AG04450 (cell line): Measurements from ENCODE around the gene SPATA21. TPM values are rescaled to one million over a fixed set of nuclear protein-coding genes. Genes with fewer than 3 reads are reported as not detected.

Source experiments
- CTCF ChIA-PET: fragments of 300-600, 350-600 bp; formaldehyde crosslinking; extraction: SDS; loops from one replicate; lab custom pipeline; 2022; ENCODE audit warnings: antibody characterized with exemption, inconsistent platforms; lab: Charles Lee
- POLR2A ChIA-PET: fragments of 350-600 bp; formaldehyde crosslinking; extraction: SDS; loops from one replicate; lab custom pipeline; 2021; ENCODE audit warnings: antibody characterized with exemption, inconsistent platforms; lab: Yijun Ruan, JAX
- DNase-seq: peaks from one replicate; pipeline ENCODE4 v3.0.0-alpha.2; 2011; ENCODE audit warnings: low read depth, low spot score
- H3K27ac ChIP-seq: one replicate; pipeline ENCODE4 v1.5.1; 2012; ENCODE audit warnings: low read depth, low read length, control low read depth
- H3K27me3 ChIP-seq: one replicate; pipeline ENCODE4 v1.6.0; 2012; ENCODE audit warnings: low read length; ENCODE audit not compliant: control insufficient read depth, insufficient read depth
- H3K4me3 ChIP-seq: 2 replicates; pipeline ENCODE4 v1.5.1; 2011; ENCODE audit warnings: mild to moderate bottlenecking, low read depth, low read length, control low read depth
- H3K9me3 ChIP-seq: 2 replicates; pipeline ENCODE4 v1.5.1; 2012; ENCODE audit warnings: low read length; ENCODE audit not compliant: control insufficient read depth, insufficient read depth
- polyA plus RNA-seq: library from polyadenylated mRNA; depleted of rRNA; stranded (reverse); fragments of >200 nt; gene quantifications from 2 replicates; pipeline ENCODE4 v1.2.3, GENCODE V29; 2011
- TF ChIP-seq, protein P1 (sequence below): IDR thresholded peaks from 2 replicates; pipeline ENCODE4 v1.5.1; 2011; ENCODE audit warnings: low read depth, low read length, control low read depth, inconsistent platforms

Gene SPATA21
- polyA plus RNA-seq, 1 experiment, result 0.04 TPM

DNA sequence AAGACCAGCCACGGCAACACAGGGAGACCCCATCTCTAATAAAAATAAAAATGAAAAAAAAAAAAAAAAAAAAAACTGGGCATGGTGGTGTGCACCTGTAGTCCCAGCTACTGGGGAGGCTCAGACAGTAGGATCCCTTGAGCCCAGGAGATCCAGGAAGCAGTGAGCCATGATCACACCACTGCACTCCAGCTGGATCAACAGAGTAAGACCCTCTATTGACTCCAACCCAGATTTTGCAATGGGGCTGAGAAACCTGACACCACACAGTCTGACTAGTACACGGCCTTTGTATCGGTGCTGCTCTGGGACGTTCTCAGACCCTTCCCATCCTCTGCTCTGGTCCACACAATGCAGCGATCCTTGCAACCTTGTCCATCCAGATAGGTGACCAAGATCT lies 31.8 kb downstream of the SPATA21 start:
- POLR2A ChIA-PET, result no interaction called here
- CTCF ChIA-PET, result no interaction called here
- no peak for DNase-seq
- TF ChIP-seq, protein P1, sequence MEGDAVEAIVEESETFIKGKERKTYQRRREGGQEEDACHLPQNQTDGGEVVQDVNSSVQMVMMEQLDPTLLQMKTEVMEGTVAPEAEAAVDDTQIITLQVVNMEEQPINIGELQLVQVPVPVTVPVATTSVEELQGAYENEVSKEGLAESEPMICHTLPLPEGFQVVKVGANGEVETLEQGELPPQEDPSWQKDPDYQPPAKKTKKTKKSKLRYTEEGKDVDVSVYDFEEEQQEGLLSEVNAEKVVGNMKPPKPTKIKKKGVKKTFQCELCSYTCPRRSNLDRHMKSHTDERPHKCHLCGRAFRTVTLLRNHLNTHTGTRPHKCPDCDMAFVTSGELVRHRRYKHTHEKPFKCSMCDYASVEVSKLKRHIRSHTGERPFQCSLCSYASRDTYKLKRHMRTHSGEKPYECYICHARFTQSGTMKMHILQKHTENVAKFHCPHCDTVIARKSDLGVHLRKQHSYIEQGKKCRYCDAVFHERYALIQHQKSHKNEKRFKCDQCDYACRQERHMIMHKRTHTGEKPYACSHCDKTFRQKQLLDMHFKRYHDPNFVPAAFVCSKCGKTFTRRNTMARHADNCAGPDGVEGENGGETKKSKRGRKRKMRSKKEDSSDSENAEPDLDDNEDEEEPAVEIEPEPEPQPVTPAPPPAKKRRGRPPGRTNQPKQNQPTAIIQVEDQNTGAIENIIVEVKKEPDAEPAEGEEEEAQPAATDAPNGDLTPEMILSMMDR, result no peak
- H3K9me3 ChIP-seq, result no peaks in the 10 kb centered on the region
- no peak overlapping the region for H3K4me3 ChIP-seq
- no peak overlapping the region for H3K27ac ChIP-seq
- H3K27me3 ChIP-seq, result peaks cover 3% of the 10 kb centered on the region

DNA sequence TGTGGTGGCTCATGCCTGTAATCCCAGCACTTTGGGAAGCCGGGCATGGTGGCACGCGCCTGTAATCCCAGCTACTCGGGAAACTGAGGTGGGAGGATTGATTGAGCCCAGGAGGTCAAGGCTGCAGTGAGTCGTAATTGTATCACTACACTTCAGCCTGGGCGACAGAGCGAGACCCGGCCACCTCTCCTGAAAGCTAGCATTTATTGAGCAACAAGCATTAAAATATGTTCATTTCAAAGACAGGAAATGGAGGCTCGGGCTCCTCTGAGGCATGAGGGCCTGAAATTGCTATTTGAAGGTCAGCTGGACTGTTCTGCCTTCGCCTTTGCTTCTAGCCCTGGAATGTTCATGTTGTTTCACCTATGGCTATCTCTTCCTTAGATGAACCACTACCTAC lies 34.5 kb downstream of the SPATA21 start:
- DNase-seq, result no peak
- POLR2A ChIA-PET, result interaction anchor here (1.2 to 1.5 kb wide), 2 partner anchors 35 to 38 kb away, joined by 3 read pairs; partner anchors contain the start of genes NECAP2 and SZRD1
- Histone ChIP-seq H3K4me3 (no peak overlapping the region), H3K27ac (peak overlapping the region; percentile 31), H3K9me3 (no peaks in the 10 kb centered on the region), H3K27me3 (no peaks in the 10 kb centered on the region)
- TF ChIP-seq, protein P1, result no peak
- CTCF ChIA-PET, result interaction anchor here (0.8 to 2.2 kb wide), 2 partner anchors 37 to 50 kb away, joined by 3 to 7 read pairs; partner anchors contain the start of gene NECAP2

DNA sequence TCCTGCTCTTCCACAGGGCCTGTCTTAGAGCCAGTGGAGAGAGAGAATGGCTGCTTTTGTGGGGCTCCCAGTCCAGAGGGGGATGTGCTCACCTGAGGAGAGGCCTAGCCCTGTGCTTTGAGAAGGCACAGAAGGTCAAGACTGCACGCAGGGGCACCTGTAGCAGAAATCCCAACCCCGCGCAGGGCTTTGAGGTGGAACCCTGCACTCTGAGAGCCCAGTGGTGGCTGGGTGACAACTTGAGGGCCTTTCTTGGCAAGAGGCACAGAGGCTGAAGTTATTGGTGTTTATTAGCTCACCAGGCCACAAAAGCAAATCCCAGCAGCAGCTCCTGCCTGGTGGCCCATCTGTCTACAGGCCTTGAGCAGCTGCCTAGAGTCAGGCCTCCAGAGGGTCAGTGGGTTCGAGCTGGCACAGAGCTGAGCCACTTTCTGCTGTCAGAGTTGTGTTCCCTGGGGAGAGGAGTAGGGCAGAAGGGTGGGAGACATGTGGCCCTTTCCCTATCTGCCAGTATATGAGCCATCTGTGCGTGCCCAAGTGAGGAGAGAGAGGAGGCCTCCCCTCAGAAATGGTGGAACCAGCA lies 38.8 kb downstream of the SPATA21 start:
- CTCF ChIA-PET, result interaction anchor here (1.3 kb wide), 1 partner anchor 42 kb away, joined by 3 read pairs; the partner anchor contains the start of gene NECAP2
- POLR2A ChIA-PET, result no interaction called here
- no peaks in the 10 kb centered on the region for H3K9me3 ChIP-seq
- DNase-seq, result no peak
- H3K4me3 ChIP-seq, result no peak overlapping the region
- TF ChIP-seq, protein P1, result no peak
- H3K27ac ChIP-seq, result no peak overlapping the region
- no peaks in the 10 kb centered on the region for H3K27me3 ChIP-seq

DNA sequence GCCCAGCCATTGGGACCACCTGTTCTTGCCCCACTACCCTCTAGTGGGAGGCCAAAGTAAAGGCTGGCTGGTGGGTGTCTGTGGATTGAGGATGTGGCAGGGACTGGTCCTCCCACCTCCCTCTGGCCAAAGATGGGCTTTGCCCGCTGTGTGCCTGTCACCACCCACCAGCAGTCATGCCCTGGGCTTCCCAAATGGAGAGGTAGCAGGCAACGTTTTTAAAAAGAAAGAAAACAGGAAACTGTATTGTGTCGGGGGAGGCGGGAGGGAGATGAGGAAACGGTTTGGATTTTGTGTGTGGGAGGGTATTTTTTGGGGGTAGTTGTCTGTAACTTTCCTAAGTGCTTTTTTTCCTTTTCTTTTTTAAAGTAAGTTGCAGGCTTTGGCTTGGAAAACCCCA lies 40.1 kb downstream of the SPATA21 start:
- Histone ChIP-seq H3K27me3 (no peaks in the 10 kb centered on the region), H3K27ac (no peak overlapping the region), H3K9me3 (no peaks in the 10 kb centered on the region; the same call in 1 of the 2 replicates), H3K4me3 (no peak overlapping the region)
- CTCF ChIA-PET, result interaction anchor here (0.6 kb wide), 1 partner anchor 19 kb away, joined by 6 read pairs; no protein-coding TSS in a partner anchor
- TF ChIP-seq, protein P1, result no peak
- POLR2A ChIA-PET, result interaction anchor here (0.5 to 1.6 kb wide), 4 partner anchors 8 to 215 kb away, joined by 4 to 7 read pairs (median 6); no protein-coding TSS in a partner anchor
- DNase-seq, result no peak

DNA sequence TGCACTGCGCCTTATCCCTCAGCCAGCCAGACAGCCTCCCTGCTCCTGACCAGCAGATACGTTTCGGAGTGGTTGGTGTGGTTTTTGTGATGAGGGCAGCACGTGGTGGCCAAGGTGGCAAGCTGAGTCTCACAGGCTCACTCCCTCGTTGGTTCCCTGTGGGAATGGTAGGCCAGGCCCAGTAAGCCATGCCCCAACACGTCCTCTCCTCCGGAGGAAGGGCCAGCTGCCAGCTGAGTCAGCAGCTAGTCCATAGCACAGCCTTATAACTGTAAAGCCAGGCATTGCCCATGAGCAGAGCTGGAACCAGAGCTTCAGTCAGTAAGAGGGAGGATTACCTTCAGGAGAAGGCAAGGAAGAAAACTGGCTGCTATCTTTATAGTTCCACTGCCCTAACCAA lies 40.6 kb downstream of the SPATA21 start:
- TF ChIP-seq, protein P1, result no peak
- peak; percentile 37 for DNase-seq
- Histone ChIP-seq H3K9me3 (no peaks in the 10 kb centered on the region; the same call in 1 of the 2 replicates), H3K27me3 (no peaks in the 10 kb centered on the region), H3K4me3 (no peak overlapping the region), H3K27ac (peak overlapping the region; percentile 70)
- POLR2A ChIA-PET, result interaction anchor here (0.5 to 1.6 kb wide), 5 partner anchors 8 to 215 kb away, joined by 4 to 7 read pairs (median 5); no protein-coding TSS in a partner anchor
- CTCF ChIA-PET, result interaction anchor here (0.6 kb wide), 1 partner anchor 18 kb away, joined by 6 read pairs; no protein-coding TSS in a partner anchor
